CD14-positive monocyte (primary cell): ENCODE data around the gene DDN. TPM values are rescaled to one million over a fixed set of nuclear protein-coding genes. Genes with fewer than 3 reads are reported as not detected.

Experiments used
- DNase-seq, 3 donors: peaks; one replicate each; pipeline ENCODE4 v3.0.0-alpha.2; 2011 to 2022
- H2AFZ ChIP-seq: 2 replicates; pipeline ENCODE4 v1.6.0; 2012; ENCODE audit warnings: mild to moderate bottlenecking, low read depth, low read length, inconsistent platforms; ENCODE audit not compliant: insufficient read depth, poor library complexity, severe bottlenecking
- H3K27ac ChIP-seq, 2 donors: 1 replicate in 1 of 2; 2 replicates in 1 of 2; pipeline ENCODE4 v1.5.1; 2012 to 2013; ENCODE audit warnings: low read length in 2 of 2, control low read depth in 1 of 2, inconsistent platforms in 1 of 2, low read depth in 1 of 2, mild to moderate bottlenecking in 1 of 2
- H3K27me3 ChIP-seq, 2 donors: one replicate each; pipeline versions ENCODE4 v1.6.0 to v1.6.1; 2011 to 2013; ENCODE audit warnings: low read length in 2 of 2; ENCODE audit not compliant: control insufficient read depth in 2 of 2, insufficient read depth in 2 of 2
- H3K36me3 ChIP-seq, 2 donors: replicated peaks in 1 of 2; 1 replicate in 1 of 2; 2 replicates in 1 of 2; pipeline versions ENCODE4 v1.5.1 to v1.6.1; 2012 to 2013; ENCODE audit warnings: low read length in 2 of 2, control low read depth in 1 of 2, inconsistent platforms in 1 of 2, mild to moderate bottlenecking in 1 of 2; ENCODE audit not compliant: insufficient read depth in 2 of 2, control insufficient read depth in 1 of 2
- H3K4me1 ChIP-seq, 2 donors: 1 replicate in 1 of 2; 2 replicates in 1 of 2; pipeline versions ENCODE4 v1.5.1 to v1.6.1; 2012 to 2013; ENCODE audit warnings: low read length in 2 of 2, control low read depth in 1 of 2, inconsistent platforms in 1 of 2, mild to moderate bottlenecking in 1 of 2, moderate library complexity in 1 of 2; ENCODE audit not compliant: insufficient read depth in 2 of 2, control insufficient read depth in 1 of 2
- H3K4me2 ChIP-seq: replicated peaks from 2 replicates; pipeline ENCODE3; 2012; ENCODE audit warnings: low read length, moderate library complexity, mild to moderate bottlenecking; ENCODE audit not compliant: poor library complexity, severe bottlenecking; ENCODE audit errors: extremely low read depth
- H3K4me3 ChIP-seq, 3 experiments: fragments of 200-600 bp in 1 of 3; sonication (generic) in 1 of 3; replicated peaks in 1 of 3; 1 replicate in 2 of 3; 2 replicates in 1 of 3; pipeline ENCODE4 v1.5.1; 2011 to 2013; ENCODE audit warnings: low read length in 3 of 3, mild to moderate bottlenecking in 3 of 3, control low read depth in 2 of 3, low read depth in 2 of 3, inconsistent platforms in 1 of 3, moderate library complexity in 1 of 3
- H3K79me2 ChIP-seq: 2 replicates; pipeline ENCODE4 v1.6.0; 2012; ENCODE audit warnings: mild to moderate bottlenecking, control low read depth, inconsistent platforms, low read length, moderate library complexity; ENCODE audit not compliant: insufficient read depth
- H3K9ac ChIP-seq: 2 replicates; pipeline ENCODE4 v1.6.0; 2017; ENCODE audit warnings: low read length, mild to moderate bottlenecking; ENCODE audit not compliant: insufficient read depth, poor library complexity, severe bottlenecking
- H3K9me3 ChIP-seq, 2 donors: replicated peaks in 1 of 2; 1 replicate in 1 of 2; 2 replicates in 1 of 2; pipeline versions ENCODE4 v1.5.1 to v1.6.1; 2012 to 2013; ENCODE audit warnings: low read length in 2 of 2, control low read depth in 1 of 2; ENCODE audit not compliant: control insufficient read depth in 1 of 2, insufficient read depth in 1 of 2
- H4K20me1 ChIP-seq: 2 replicates; pipeline ENCODE4 v1.6.0; 2012; ENCODE audit warnings: mild to moderate bottlenecking, low read length, control low read depth, moderate library complexity; ENCODE audit not compliant: insufficient read depth
- H3K27ac Mint-ChIP-seq, 7 donors: one replicate each; pipeline ENCODE4 v1.8.0; 2020; ENCODE audit warnings: mild to moderate bottlenecking in 7 of 7, mixed read lengths in 7 of 7, moderate library complexity in 6 of 7, inconsistent platforms in 2 of 7
- H3K27me3 Mint-ChIP-seq, 3 donors: one replicate each; pipeline ENCODE4 v1.8.0; 2021 to 2022; ENCODE audit warnings: low read depth in 3 of 3, mild to moderate bottlenecking in 3 of 3, mixed read lengths in 3 of 3, moderate library complexity in 3 of 3, inconsistent platforms in 1 of 3
- H3K36me3 Mint-ChIP-seq, 2 donors: one replicate each; pipeline ENCODE4 v1.8.0; 2020; ENCODE audit warnings: mixed read lengths in 2 of 2, inconsistent platforms in 1 of 2, mild to moderate bottlenecking in 1 of 2
- H3K4me1 Mint-ChIP-seq: one replicate; pipeline ENCODE4 v1.8.0; 2020; ENCODE audit warnings: mild to moderate bottlenecking, mixed read lengths
- H3K4me3 Mint-ChIP-seq, 2 donors: one replicate each; pipeline ENCODE4 v1.8.0; 2020; ENCODE audit warnings: mild to moderate bottlenecking in 2 of 2, mixed read lengths in 2 of 2, moderate library complexity in 1 of 2
- H3K9me3 Mint-ChIP-seq, 7 donors: one replicate each; pipeline ENCODE4 v1.8.0; 2020 to 2022; ENCODE audit warnings: mixed read lengths in 7 of 7, mild to moderate bottlenecking in 6 of 7, moderate library complexity in 6 of 7, inconsistent platforms in 2 of 7
- WGBS: methylation state at CpG from one replicate; pipeline ENCODE4 v1.1.5; 2013; ENCODE audit warnings: missing lambda C conversion rate; ENCODE audit not compliant: insufficient coverage; 5-methylcytosine and 5-hydroxymethylcytosine counted together
- intact Hi-C, 2 donors: fragments of 100-400 bp; cut with micrococcal nuclease; formaldehyde crosslinking; loops; one replicate each; pipeline versions ENCODE4 v1.15.0 to v1.15.1; 2023
- polyA plus RNA-seq, 3 donors: library from polyadenylated mRNA; depleted of rRNA in 1 of 3; unstranded in 2 of 3; stranded (reverse) in 1 of 3; fragments of 300-500 nt in 2 of 3; fragments of >200 nt in 1 of 3; fragmentation: Illumina TruSeq in 2 of 3; gene quantifications; 1 replicate in 2 of 3; 2 replicates in 1 of 3; pipeline ENCODE4 v1.2.3, GENCODE V29; 2012 to 2021
- TF ChIP-seq, protein P1 (sequence below): fragments of 200-600 bp; IDR thresholded peaks from one replicate; pipeline ENCODE4 v1.8.0; 2022; ENCODE audit warnings: antibody characterized with exemption, mild to moderate bottlenecking

Gene DDN
- polyA plus RNA-seq, 3 donors = 0.27 TPM; not detected in 2

- Mint-ChIP-seq H3K27me3 (peaks cover 0 to 2% (median 0%) of the 10 kb centered on the region in 3 donors), H3K4me3 (no peak overlapping the region), H3K4me1 (peaks cover 15% of the 10 kb centered on the region), H3K9me3 (peaks cover 0 to 2% (median 0%) of the 10 kb centered on the region in 7 donors), H3K27ac (no peak overlapping the region), H3K36me3 (peaks cover 59 to 69% of the 10 kb centered on the region in 2 donors)
- Histone ChIP-seq H3K27ac (no peak overlapping the region), H3K4me3 (no peak overlapping the region), H2AFZ (no peak overlapping the region), H4K20me1 (peaks cover 18% of the 10 kb centered on the region), H3K36me3 (peaks cover 27 to 51% of the 10 kb centered on the region in 2 donors), H3K27me3 (no peaks in the 10 kb centered on the region), H3K79me2 (peaks cover 36% of the 10 kb centered on the region), H3K4me2 (no peak overlapping the region), H3K9me3 (no peaks in the 10 kb centered on the region), H3K9ac (no peak overlapping the region), H3K4me1 (peaks cover 10 to 12% of the 10 kb centered on the region in 2 donors)
- DNase-seq = no peak
- WGBS = no CpG with 5 or more reads among the region's 3 CpGs
- TF ChIP-seq, protein P1, sequence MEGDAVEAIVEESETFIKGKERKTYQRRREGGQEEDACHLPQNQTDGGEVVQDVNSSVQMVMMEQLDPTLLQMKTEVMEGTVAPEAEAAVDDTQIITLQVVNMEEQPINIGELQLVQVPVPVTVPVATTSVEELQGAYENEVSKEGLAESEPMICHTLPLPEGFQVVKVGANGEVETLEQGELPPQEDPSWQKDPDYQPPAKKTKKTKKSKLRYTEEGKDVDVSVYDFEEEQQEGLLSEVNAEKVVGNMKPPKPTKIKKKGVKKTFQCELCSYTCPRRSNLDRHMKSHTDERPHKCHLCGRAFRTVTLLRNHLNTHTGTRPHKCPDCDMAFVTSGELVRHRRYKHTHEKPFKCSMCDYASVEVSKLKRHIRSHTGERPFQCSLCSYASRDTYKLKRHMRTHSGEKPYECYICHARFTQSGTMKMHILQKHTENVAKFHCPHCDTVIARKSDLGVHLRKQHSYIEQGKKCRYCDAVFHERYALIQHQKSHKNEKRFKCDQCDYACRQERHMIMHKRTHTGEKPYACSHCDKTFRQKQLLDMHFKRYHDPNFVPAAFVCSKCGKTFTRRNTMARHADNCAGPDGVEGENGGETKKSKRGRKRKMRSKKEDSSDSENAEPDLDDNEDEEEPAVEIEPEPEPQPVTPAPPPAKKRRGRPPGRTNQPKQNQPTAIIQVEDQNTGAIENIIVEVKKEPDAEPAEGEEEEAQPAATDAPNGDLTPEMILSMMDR = no peak
- intact Hi-C loops = no loop called here
Measured at GRCh38 chr12:49013428-49013827, 14.3 kb upstream of the DDN start.

GRCh38 chr12:49012739-49013138, 13.6 kb upstream of the DDN start:
- H4K20me1 ChIP-seq = peaks cover 18% of the 10 kb centered on the region
- peaks cover 27 to 58% of the 10 kb centered on the region in 2 donors for H3K36me3 ChIP-seq
- H3K27ac ChIP-seq = no peak overlapping the region
- Mint-ChIP-seq H3K27ac (no peak overlapping the region), H3K4me3 (no peak overlapping the region), H3K36me3 (peaks cover 66 to 76% of the 10 kb centered on the region in 2 donors), H3K4me1 (peaks cover 13% of the 10 kb centered on the region), H3K9me3 (peaks cover 0 to 2% (median 0%) of the 10 kb centered on the region in 7 donors), H3K27me3 (peaks cover 0 to 2% (median 0%) of the 10 kb centered on the region in 3 donors)
- H3K4me2 ChIP-seq = no peak overlapping the region
- TF ChIP-seq, protein P1 = no peak
- H3K9ac ChIP-seq = no peak overlapping the region
- H3K79me2 ChIP-seq = peaks cover 29% of the 10 kb centered on the region
- H3K4me1 ChIP-seq = peaks cover 6 to 8% of the 10 kb centered on the region in 2 donors
- intact Hi-C loops = no loop called here
- no peak overlapping the region for H2AFZ ChIP-seq
- no peaks in the 10 kb centered on the region for H3K27me3 ChIP-seq
- no peak overlapping the region for H3K4me3 ChIP-seq
- no peak for DNase-seq
- no peaks in the 10 kb centered on the region for H3K9me3 ChIP-seq
